Gastrocnemius medialis (tissue), 4 donors: ENCODE measurements around the gene CDK18.

Source experiments
- POLR2A ChIP-seq, 2 donors: fragments of 450-650 bp; IDR thresholded peaks; one replicate each; pipeline ENCODE4 v1.6.1; 2017; ENCODE audit warnings: antibody characterized with exemption in 2 of 2, mild to moderate bottlenecking in 2 of 2, moderate library complexity in 2 of 2
- TF ChIP-seq, protein P1 (sequence below), 5 experiments: fragments of 450-650 bp in 3 of 5; fragments of 200-600 bp in 2 of 5; sonication (generic) in 2 of 5; IDR thresholded peaks in 4 of 5; conservative IDR thresholded peaks in 1 of 5; 1 replicate in 4 of 5; 2 replicates in 1 of 5; pipeline ENCODE4 v1.5.1; 2016 to 2019; ENCODE audit warnings: antibody characterized with exemption in 5 of 5, mild to moderate bottlenecking in 3 of 5, moderate library complexity in 3 of 5

DNA sequence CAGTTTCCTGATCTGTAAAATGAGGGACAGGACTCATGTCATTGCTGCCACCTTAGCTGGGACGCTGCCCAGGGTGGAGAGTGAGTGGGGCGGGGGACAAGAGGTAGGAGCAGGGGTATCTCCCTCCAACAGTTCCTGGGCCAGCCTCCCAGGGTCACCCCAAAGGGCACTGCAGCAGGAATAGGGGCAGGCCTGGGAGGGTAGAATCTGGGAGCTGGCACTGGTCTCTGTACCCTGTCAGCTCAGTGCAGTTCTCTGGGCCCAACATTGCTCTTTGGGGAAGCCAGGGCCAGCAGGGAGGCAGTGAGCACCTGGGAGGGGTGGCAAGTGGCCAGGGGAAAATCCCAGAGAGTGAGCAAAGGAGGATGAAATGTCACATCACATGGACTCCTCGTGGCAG lies 71.5 kb downstream of the CDK18 start:
- TF ChIP-seq, protein P1, sequence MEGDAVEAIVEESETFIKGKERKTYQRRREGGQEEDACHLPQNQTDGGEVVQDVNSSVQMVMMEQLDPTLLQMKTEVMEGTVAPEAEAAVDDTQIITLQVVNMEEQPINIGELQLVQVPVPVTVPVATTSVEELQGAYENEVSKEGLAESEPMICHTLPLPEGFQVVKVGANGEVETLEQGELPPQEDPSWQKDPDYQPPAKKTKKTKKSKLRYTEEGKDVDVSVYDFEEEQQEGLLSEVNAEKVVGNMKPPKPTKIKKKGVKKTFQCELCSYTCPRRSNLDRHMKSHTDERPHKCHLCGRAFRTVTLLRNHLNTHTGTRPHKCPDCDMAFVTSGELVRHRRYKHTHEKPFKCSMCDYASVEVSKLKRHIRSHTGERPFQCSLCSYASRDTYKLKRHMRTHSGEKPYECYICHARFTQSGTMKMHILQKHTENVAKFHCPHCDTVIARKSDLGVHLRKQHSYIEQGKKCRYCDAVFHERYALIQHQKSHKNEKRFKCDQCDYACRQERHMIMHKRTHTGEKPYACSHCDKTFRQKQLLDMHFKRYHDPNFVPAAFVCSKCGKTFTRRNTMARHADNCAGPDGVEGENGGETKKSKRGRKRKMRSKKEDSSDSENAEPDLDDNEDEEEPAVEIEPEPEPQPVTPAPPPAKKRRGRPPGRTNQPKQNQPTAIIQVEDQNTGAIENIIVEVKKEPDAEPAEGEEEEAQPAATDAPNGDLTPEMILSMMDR (IDR thresholded peaks at IDR 0.05 in 4 of 5, conservative IDR thresholded peaks at IDR 0.05 in 1 of 5) = no peak
- TF ChIP-seq POLR2A (IDR thresholded peaks at IDR 0.05) = no peak
